Endothelial cell of umbilical vein (primary cell): Measurements from ENCODE around the gene NCK2. TPM values are rescaled to one million over a fixed set of nuclear protein-coding genes. Genes with fewer than 3 reads are reported as not detected.

Source experiments
- BruUV-seq: library from RNA; stranded (reverse); fragments of 400-500 nt; replicated peaks from 2 replicates; lab custom pipeline; 2021; lab: Mats Ljungman, UMichigan
- CTCF ChIA-PET: fragments of 300-600, 350-600 bp; sonication (Branson Sonifier 250); formaldehyde crosslinking; loops from one replicate; lab custom pipeline; 2021; ENCODE audit warnings: antibody characterized with exemption, inconsistent platforms; lab: Charles Lee
- POLR2A ChIA-PET: fragments of 300-600, 350-600 bp; sonication (Branson Sonifier 250); formaldehyde crosslinking; loops from one replicate; lab custom pipeline; 2021; ENCODE audit warnings: antibody characterized with exemption, inconsistent platforms; lab: Charles Lee
- DNase-seq: peaks from one replicate; pipeline ENCODE4 v3.0.0-alpha.2; 2011; ENCODE audit warnings: low read depth, low spot score
- FAIRE-seq: peaks from 2 replicates; lab custom pipeline; 2011; peaks lifted over from hg19 to GRCh38; lab: Jason Lieb, UNC
- H2AFZ ChIP-seq: 2 replicates; pipeline ENCODE4 v1.6.0; 2012; ENCODE audit warnings: low read depth, low read length, control low read depth, inconsistent platforms
- H3K27ac ChIP-seq: 2 replicates; pipeline ENCODE4 v1.5.1; 2011; ENCODE audit warnings: low read depth, mild to moderate bottlenecking, control low read depth, low read length, moderate library complexity; ENCODE audit not compliant: insufficient read depth
- H3K27me3 ChIP-seq, 2 experiments: 2 replicates each; pipeline versions ENCODE4 v1.6.0 to v1.6.1; 2011; ENCODE audit warnings: low read length in 2 of 2, mixed read lengths in 1 of 2; ENCODE audit not compliant: control insufficient read depth in 2 of 2, insufficient read depth in 2 of 2
- H3K36me3 ChIP-seq, 2 experiments: 2 replicates in 1 of 2; 3 replicates in 1 of 2; pipeline ENCODE4 v1.5.1; 2011; ENCODE audit warnings: low read length in 2 of 2, mild to moderate bottlenecking in 1 of 2, moderate library complexity in 1 of 2; ENCODE audit not compliant: control insufficient read depth in 2 of 2, insufficient read depth in 2 of 2; ENCODE audit errors: extremely low read depth in 1 of 2
- H3K4me1 ChIP-seq: 3 replicates; pipeline ENCODE4 v1.5.1; 2011; ENCODE audit warnings: mild to moderate bottlenecking, low read length; ENCODE audit not compliant: control insufficient read depth, insufficient read depth; ENCODE audit errors: extremely low read depth
- H3K4me2 ChIP-seq: 2 replicates; pipeline ENCODE4 v1.6.1; 2011; ENCODE audit warnings: low read length, control low read depth, mixed read lengths; ENCODE audit not compliant: insufficient read depth
- H3K4me3 ChIP-seq, 3 experiments: fragments of 200-600 bp in 1 of 3; sonication (generic), shearing (Covaris generic) in 1 of 3; replicated peaks in 1 of 3; 2 replicates each; pipeline ENCODE4 v1.5.1; 2011 to 2016; ENCODE audit warnings: control low read depth in 3 of 3, low read length in 3 of 3, mild to moderate bottlenecking in 2 of 3, inconsistent platforms in 1 of 3, low read depth in 1 of 3, moderate library complexity in 1 of 3; ENCODE audit not compliant: insufficient read depth in 1 of 3
- H3K79me2 ChIP-seq: 2 replicates; pipeline ENCODE4 v1.6.0; 2012; ENCODE audit warnings: low read length, inconsistent platforms; ENCODE audit not compliant: control insufficient read depth, insufficient read depth
- H3K9ac ChIP-seq: replicated peaks from 2 replicates; pipeline ENCODE3; 2011; ENCODE audit warnings: low read length, control low read depth; ENCODE audit not compliant: insufficient read depth; ENCODE audit errors: extremely low read depth
- H3K9me1 ChIP-seq: replicated peaks from 3 replicates; pipeline ENCODE4 v1.6.0; 2011; ENCODE audit warnings: mild to moderate bottlenecking, low read length; ENCODE audit not compliant: control insufficient read depth, insufficient read depth; ENCODE audit errors: extremely low read depth
- H3K9me3 ChIP-seq: replicated peaks from 2 replicates; pipeline ENCODE4 v1.5.1; 2012; ENCODE audit warnings: low read length, inconsistent platforms; ENCODE audit not compliant: control insufficient read depth, insufficient read depth
- H4K20me1 ChIP-seq: replicated peaks from 2 replicates; pipeline ENCODE3; 2011; ENCODE audit warnings: mild to moderate bottlenecking, low read length; ENCODE audit not compliant: control insufficient read depth, insufficient read depth; ENCODE audit errors: extremely low read depth
- EZH2 ChIP-seq: IDR thresholded peaks from 2 replicates; pipeline ENCODE4 v1.6.1; 2012; ENCODE audit warnings: borderline replicate concordance, low read depth, mild to moderate bottlenecking, moderate library complexity, low read length, inconsistent platforms; ENCODE audit not compliant: severe bottlenecking
- FOS ChIP-seq: IDR thresholded peaks from 2 replicates; pipeline ENCODE4 v1.6.1; 2011; ENCODE audit warnings: mild to moderate bottlenecking, low read length, moderate library complexity, borderline replicate concordance; ENCODE audit not compliant: insufficient read depth
- GATA2 ChIP-seq: IDR thresholded peaks from 2 replicates; pipeline ENCODE4 v1.7.0; 2011; ENCODE audit warnings: low read depth, mild to moderate bottlenecking, moderate library complexity, mixed read lengths, low read length; ENCODE audit not compliant: insufficient read length, insufficient read depth
- JUN ChIP-seq: IDR thresholded peaks from 2 replicates; pipeline ENCODE4 v1.6.1; 2011; ENCODE audit warnings: borderline replicate concordance, low read depth; ENCODE audit not compliant: insufficient read length, insufficient read depth
- MYC ChIP-seq: IDR thresholded peaks from one replicate; pipeline ENCODE4 v1.6.1; 2011; ENCODE audit warnings: mild to moderate bottlenecking, low read depth, low read length
- POLR2A ChIP-seq: IDR thresholded peaks from 2 replicates; pipeline ENCODE4 v1.6.1; 2012; ENCODE audit warnings: low read depth, mild to moderate bottlenecking, control low read depth, low read length
- POLR2AphosphoS5 ChIP-seq: IDR thresholded peaks from 2 replicates; pipeline ENCODE4 v1.6.1; 2012; ENCODE audit warnings: low read depth, mild to moderate bottlenecking, control low read depth, low read length, moderate library complexity; ENCODE audit not compliant: insufficient read depth
- dilution Hi-C: fragments of 300-500 bp; cut with MboI; formaldehyde crosslinking; loops from one replicate; pipeline ENCODE4 v1.15.0; 2019; ENCODE audit warnings: low sequenced_read_pairs; ENCODE audit not compliant: extremely low pct_ligation_motif_present
- intact Hi-C: fragments of 100-400 bp; cut with micrococcal nuclease; formaldehyde crosslinking; loops from one replicate; pipeline ENCODE4 v1.10.0; 2022
- polyA plus RNA-seq, 4 experiments: library from polyadenylated mRNA; depleted of rRNA in 3 of 4; stranded (reverse) in 3 of 4; unstranded in 1 of 4; fragments of >200 nt; gene quantifications; 2 replicates each; pipeline versions ENCODE4 v1.2.1 to v1.2.3, GENCODE V29; 2011 to 2012; ENCODE audit warnings: missing spikeins in 1 of 4
- total RNA-seq: library from RNA; stranded (reverse); gene quantifications from 2 replicates; pipeline ENCODE4 v1.2.3, GENCODE V29; 2021
- TF ChIP-seq, protein P1 (sequence below), 2 donors: IDR thresholded peaks; 1 replicate in 1 of 2; 2 replicates in 1 of 2; pipeline ENCODE4 v1.5.1; 2011; ENCODE audit warnings: low read length in 2 of 2, mild to moderate bottlenecking in 2 of 2, moderate library complexity in 2 of 2, control low read depth in 1 of 2, inconsistent platforms in 1 of 2, low read depth in 1 of 2; ENCODE audit not compliant: insufficient read depth in 1 of 2; ENCODE audit errors: extremely low read depth in 1 of 2
- TF ChIP-seq, protein P2 (sequence below): IDR thresholded peaks from 2 replicates; pipeline ENCODE4 v1.6.1; 2011; ENCODE audit not compliant: insufficient read depth, insufficient read length

Gene NCK2
- total and polyA plus RNA-seq, 2 donors (not counting 3 experiments of a cell fraction or from before 2014, with no cell fraction given), result 23.8 to 39.1 TPM

DNA sequence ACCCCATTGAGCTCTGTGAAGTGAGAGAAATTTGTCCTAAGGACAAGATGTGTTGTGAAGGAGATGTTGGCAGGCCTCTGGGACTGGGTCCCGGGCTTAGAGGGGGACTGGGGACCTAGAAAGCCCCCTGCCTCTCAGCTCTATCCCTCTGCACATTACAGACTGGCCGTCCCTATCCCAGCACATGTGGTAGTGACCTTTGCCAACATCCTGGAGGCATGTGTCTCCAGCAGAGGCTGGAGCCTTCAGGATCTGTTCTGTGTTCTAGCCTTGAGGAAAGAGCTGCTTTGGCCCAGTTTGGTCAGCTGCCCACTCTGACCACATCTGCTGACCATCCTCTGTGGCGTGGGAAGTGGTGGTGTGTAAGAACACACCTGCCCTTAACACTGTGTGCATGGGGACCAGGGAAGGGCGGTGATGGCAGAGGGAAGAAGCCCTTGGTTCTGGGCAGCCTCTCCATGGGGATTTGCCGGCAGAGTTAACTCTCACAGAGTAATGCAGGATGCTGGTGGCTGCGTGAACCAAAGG is 33.4 kb downstream of the NCK2 start:
- H2AFZ ChIP-seq, result no peak overlapping the region
- CTCF ChIA-PET, result interaction anchor here (0.6 to 1.7 kb wide), 3 partner anchors 14 to 170 kb away, joined by 3 to 6 read pairs (median 6); no protein-coding TSS in a partner anchor
- no peaks in the 10 kb centered on the region for H3K27me3 ChIP-seq
- H3K9ac ChIP-seq, result no peak overlapping the region
- no peaks in the 10 kb centered on the region for H3K9me1 ChIP-seq
- H3K36me3 ChIP-seq, result no peaks in the 10 kb centered on the region
- FAIRE-seq, result no peak
- H3K79me2 ChIP-seq, result peaks cover 38% of the 10 kb centered on the region
- H4K20me1 ChIP-seq, result no peaks in the 10 kb centered on the region
- TF ChIP-seq POLR2AphosphoS5 (no peak), MYC (no peak), FOS (no peak), JUN (no peak), GATA2 (no peak), POLR2A (no peak), EZH2 (no peak)
- TF ChIP-seq, protein P1, sequence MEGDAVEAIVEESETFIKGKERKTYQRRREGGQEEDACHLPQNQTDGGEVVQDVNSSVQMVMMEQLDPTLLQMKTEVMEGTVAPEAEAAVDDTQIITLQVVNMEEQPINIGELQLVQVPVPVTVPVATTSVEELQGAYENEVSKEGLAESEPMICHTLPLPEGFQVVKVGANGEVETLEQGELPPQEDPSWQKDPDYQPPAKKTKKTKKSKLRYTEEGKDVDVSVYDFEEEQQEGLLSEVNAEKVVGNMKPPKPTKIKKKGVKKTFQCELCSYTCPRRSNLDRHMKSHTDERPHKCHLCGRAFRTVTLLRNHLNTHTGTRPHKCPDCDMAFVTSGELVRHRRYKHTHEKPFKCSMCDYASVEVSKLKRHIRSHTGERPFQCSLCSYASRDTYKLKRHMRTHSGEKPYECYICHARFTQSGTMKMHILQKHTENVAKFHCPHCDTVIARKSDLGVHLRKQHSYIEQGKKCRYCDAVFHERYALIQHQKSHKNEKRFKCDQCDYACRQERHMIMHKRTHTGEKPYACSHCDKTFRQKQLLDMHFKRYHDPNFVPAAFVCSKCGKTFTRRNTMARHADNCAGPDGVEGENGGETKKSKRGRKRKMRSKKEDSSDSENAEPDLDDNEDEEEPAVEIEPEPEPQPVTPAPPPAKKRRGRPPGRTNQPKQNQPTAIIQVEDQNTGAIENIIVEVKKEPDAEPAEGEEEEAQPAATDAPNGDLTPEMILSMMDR (IDR thresholded peaks at IDR 0.05; ENCODE audit: extremely low read depth in 1 of 2, insufficient read depth in 1 of 2, low read depth in 1 of 2, low read length in 2 of 2), result no peak
- TF ChIP-seq, protein P2, sequence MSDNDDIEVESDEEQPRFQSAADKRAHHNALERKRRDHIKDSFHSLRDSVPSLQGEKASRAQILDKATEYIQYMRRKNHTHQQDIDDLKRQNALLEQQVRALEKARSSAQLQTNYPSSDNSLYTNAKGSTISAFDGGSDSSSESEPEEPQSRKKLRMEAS, result no peak
- no peak overlapping the region for H3K27ac ChIP-seq
- DNase-seq, result no peak
- peaks cover 2% of the 10 kb centered on the region for H3K4me1 ChIP-seq
- BruUV-seq, result no TSS peak
- H3K4me3 ChIP-seq, result no peak overlapping the region
- POLR2A ChIA-PET, result no interaction called here
- intact Hi-C loops, result no loop called here
- H3K9me3 ChIP-seq, result no peaks in the 10 kb centered on the region
- no peak overlapping the region for H3K4me2 ChIP-seq
- dilution Hi-C loops, result no loop called here
